Measurements from ENCODE around the gene BEAN1. TPM values are rescaled to one million over a fixed set of nuclear protein-coding genes. Genes with fewer than 3 reads are reported as not detected.

BEAN1 gene
- total RNA-seq, 1 donor from 2014 or later, result not detected

DNA sequence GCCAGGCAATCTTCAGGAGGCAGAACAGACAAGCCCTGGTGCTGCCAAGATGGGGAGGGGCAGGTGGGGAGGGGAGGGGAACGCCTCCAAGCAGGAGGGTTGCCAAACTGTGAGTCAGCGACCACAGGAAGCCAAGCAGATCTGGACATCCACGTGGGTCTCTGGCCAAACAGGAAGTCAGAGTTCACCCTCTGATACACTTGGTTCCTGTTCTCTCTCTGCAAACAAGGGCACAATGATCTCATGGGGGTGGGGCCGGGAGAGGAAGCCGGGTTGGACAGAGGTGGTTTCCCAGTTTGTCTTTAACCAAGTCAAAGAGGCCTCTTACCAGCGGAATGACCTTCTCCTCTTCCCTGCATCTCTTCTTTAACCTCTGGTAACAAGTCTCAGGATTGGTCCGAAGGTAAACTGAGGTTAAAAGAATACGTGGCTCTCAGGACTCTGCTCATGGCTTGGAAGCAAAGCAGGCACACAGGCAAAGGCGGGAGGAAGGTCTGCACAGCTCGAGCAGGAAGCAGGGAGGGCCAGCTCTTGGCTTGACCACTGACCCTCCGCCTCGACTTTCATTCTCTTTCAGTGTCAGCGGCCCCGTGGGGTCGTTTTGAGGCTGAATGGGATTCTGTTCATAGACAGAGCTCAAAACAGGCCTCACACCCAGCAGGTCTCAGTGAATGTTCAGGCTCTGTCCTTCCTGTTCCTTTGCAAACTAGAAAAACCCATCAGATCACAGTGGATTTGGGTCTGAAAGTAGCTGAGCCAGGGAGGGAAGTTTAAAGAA, 89.9 kb downstream of the BEAN1 start:
- H3K4me1 Mint-ChIP-seq (ENCODE audit: low read depth), result peaks cover 20% of the 10 kb centered on the region
- DNase-seq (ENCODE audit: low spot score, unreplicated experiment), result no peak
- no peak overlapping the region for H3K4me3 Mint-ChIP-seq (ENCODE audit: low read depth)
- no peaks in the 10 kb centered on the region for H3K9me3 Mint-ChIP-seq (ENCODE audit: low read depth)
- H3K27me3 Mint-ChIP-seq, result no peaks in the 10 kb centered on the region
- TF ChIP-seq CTCF (IDR thresholded peaks at IDR 0.05; ENCODE audit: unreplicated experiment), result no peak
- peak overlapping the region; percentile 96 for H3K27ac Mint-ChIP-seq
- peaks cover 11% of the 10 kb centered on the region for H3K36me3 Mint-ChIP-seq (ENCODE audit: insufficient read depth)

DNA sequence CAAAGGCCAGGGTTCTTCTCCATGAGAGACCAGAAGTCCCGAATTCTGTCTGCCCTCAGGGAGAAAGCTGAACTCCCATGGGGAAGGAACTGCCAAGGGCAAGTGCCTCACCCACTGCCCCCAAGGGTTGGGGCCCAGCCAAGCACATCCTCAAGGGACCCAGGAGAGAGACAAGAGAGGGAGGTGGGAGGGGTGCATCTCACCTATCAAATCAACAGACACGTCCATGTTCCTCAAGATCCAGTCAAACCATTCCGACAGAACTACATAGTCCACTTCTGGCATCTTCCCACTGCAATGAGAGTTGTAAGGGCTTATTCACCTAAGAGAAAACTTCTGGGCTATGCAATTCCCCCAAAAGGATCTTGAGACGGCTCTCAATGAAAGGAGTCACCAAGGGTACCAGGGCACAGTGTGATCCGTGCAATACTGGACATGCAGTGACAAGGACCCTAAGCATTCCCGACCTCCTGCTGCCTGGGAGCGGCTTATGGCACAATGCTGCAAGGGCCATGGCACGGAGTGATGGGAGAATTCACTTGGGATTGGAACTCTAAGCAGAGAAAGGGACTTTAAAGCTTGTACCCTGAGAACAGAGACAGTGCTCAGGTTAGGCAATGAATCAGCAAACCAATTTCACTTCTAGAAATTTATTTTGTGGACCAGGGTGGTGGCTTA, 90.6 kb downstream of the BEAN1 start:
- Mint-ChIP-seq H3K36me3 (ENCODE audit: insufficient read depth) (peaks cover 11% of the 10 kb centered on the region), H3K9me3 (ENCODE audit: low read depth) (no peaks in the 10 kb centered on the region), H3K4me3 (ENCODE audit: low read depth) (no peak overlapping the region), H3K27me3 (no peaks in the 10 kb centered on the region), H3K4me1 (ENCODE audit: low read depth) (peaks cover 20% of the 10 kb centered on the region), H3K27ac (peak overlapping the region; percentile 80)
- TF ChIP-seq CTCF (IDR thresholded peaks at IDR 0.05; ENCODE audit: unreplicated experiment), result no peak
- DNase-seq (ENCODE audit: low spot score, unreplicated experiment), result no peak

DNA sequence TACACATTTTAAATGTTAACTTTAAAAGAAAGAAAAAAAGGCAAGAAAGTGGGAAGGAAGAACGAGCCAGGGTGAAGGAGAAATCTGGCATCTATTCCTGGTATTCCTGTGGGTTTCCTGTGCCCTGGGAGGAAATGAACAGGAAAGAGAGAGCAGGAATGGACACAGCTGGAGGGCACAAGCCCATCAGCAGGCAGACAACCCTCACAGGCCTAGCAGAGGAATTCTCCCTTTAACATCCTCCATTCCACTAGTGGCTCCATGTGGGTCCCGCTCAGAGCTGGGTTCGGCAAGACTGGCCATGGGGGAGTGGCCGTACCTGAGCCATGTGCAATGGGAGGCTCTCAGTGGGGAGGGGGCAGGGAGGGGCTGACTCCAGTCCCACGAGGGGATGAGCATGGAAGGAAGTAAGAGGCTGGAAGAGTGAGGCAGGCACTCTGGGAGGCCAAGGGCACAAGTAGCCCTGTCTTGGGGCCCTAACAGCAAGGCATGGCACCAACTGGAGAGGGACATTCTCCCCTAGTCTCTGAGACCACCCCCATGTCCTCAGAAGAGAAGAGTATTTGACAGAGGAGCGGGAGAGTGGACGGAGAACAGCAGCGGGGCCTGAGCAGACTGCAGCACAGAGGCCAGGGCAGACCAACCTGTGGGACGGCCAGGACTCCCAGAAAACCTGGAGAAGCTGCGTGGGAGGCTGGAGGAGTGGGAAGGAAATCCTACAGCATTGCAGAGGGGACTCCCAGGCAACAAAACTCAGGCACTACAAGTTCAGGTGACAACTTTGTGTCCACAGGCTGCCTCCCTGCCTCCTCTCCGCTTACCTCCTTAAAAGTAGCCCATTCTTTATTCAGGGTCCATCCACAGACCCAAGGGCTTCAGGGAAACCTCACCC, 92.6 kb downstream of the BEAN1 start:
- H3K4me3 Mint-ChIP-seq (ENCODE audit: low read depth), result no peak overlapping the region
- peak overlapping the region; percentile 13 for H3K27ac Mint-ChIP-seq
- TF ChIP-seq CTCF (IDR thresholded peaks at IDR 0.05; ENCODE audit: unreplicated experiment), result no peak
- no peaks in the 10 kb centered on the region for H3K9me3 Mint-ChIP-seq (ENCODE audit: low read depth)
- no peaks in the 10 kb centered on the region for H3K27me3 Mint-ChIP-seq
- peaks cover 6% of the 10 kb centered on the region for H3K36me3 Mint-ChIP-seq (ENCODE audit: insufficient read depth)
- peaks cover 19% of the 10 kb centered on the region for H3K4me1 Mint-ChIP-seq (ENCODE audit: low read depth)
- no peak for DNase-seq (ENCODE audit: low spot score, unreplicated experiment)

GRCh38 chr16:66520406-66521170, 93.5 kb downstream of the BEAN1 start:
- TF ChIP-seq CTCF (IDR thresholded peaks at IDR 0.05; ENCODE audit: unreplicated experiment), result no peak
- no peak for DNase-seq (ENCODE audit: low spot score, unreplicated experiment)
- H3K27me3 Mint-ChIP-seq, result no peaks in the 10 kb centered on the region
- no peaks in the 10 kb centered on the region for H3K9me3 Mint-ChIP-seq (ENCODE audit: low read depth)
- peaks cover 11% of the 10 kb centered on the region for H3K4me1 Mint-ChIP-seq (ENCODE audit: low read depth)
- no peak overlapping the region for H3K4me3 Mint-ChIP-seq (ENCODE audit: low read depth)
- no peak overlapping the region for H3K27ac Mint-ChIP-seq
- H3K36me3 Mint-ChIP-seq (ENCODE audit: insufficient read depth), result peaks cover 6% of the 10 kb centered on the region
